Heart left ventricle (tissue), 16 donors: ENCODE measurements around the gene HGS. TPM values are rescaled to one million over a fixed set of nuclear protein-coding genes. Genes with fewer than 3 reads are reported as not detected.
A peak's percentile ranks its signal among the peaks of the same experiment; 100 is the strongest.

ENCODE experiments used
- ATAC-seq, 4 donors: fragments of 200-7000 bp; cut with Tn5 transposase; one replicate each; pipeline ENCODE4 v1.9.1; 2020 to 2022; ENCODE audit warnings: moderate library complexity in 4 of 4, mild to moderate bottlenecking in 3 of 4, moderate number of reproducible peaks in 1 of 4
- DNase-seq, 5 donors: peaks; one replicate each; pipeline ENCODE4 v3.0.0-alpha.2; 2020
- H3K27ac ChIP-seq, 12 donors: fragments of 200-600 bp; sonication (generic) in 4 of 12; one replicate each; pipeline versions ENCODE4 v1.5.0 to v1.8.0; 2016 to 2022; ENCODE audit warnings: mild to moderate bottlenecking in 2 of 12
- H3K27me3 ChIP-seq, 9 donors: fragments of 200-600 bp; sonication (generic) in 2 of 9; one replicate each; pipeline versions ENCODE4 v1.5.1 to v1.8.0; 2016 to 2022; ENCODE audit warnings: mild to moderate bottlenecking in 3 of 9
- H3K36me3 ChIP-seq, 9 donors: fragments of 200-600 bp; sonication (generic) in 2 of 9; one replicate each; pipeline versions ENCODE4 v1.5.0 to v1.8.0; 2018 to 2022; ENCODE audit warnings: mild to moderate bottlenecking in 2 of 9
- H3K4me1 ChIP-seq, 12 donors: fragments of 200-600 bp; sonication (generic) in 4 of 12; one replicate each; pipeline versions ENCODE4 v1.5.0 to v1.8.0; 2016 to 2022; ENCODE audit warnings: mild to moderate bottlenecking in 3 of 12
- H3K4me3 ChIP-seq, 12 donors: fragments of 200-600 bp; sonication (generic) in 4 of 12; one replicate each; pipeline versions ENCODE4 v1.5.0 to v1.8.0; 2017 to 2022; ENCODE audit warnings: mild to moderate bottlenecking in 9 of 12, moderate library complexity in 4 of 12
- H3K9me3 ChIP-seq, 12 donors: fragments of 200-600 bp; sonication (generic) in 4 of 12; one replicate each; pipeline versions ENCODE4 v1.5.0 to v1.8.0; 2016 to 2022; ENCODE audit warnings: mild to moderate bottlenecking in 1 of 12
- CTCF ChIP-seq, 12 donors: fragments of 200-600 bp; sonication (generic) in 4 of 12; IDR thresholded peaks; one replicate each; pipeline versions ENCODE4 v1.5.0 to v1.8.0; 2018 to 2022; ENCODE audit warnings: antibody characterized with exemption in 12 of 12, mild to moderate bottlenecking in 5 of 12
- POLR2A ChIP-seq, 2 donors: fragments of 450-650 bp; IDR thresholded peaks; one replicate each; pipeline ENCODE4 v1.6.1; 2017; ENCODE audit warnings: antibody characterized with exemption in 2 of 2, mild to moderate bottlenecking in 2 of 2, moderate library complexity in 2 of 2
- WGBS, 4 donors: extraction: QIAGEN DNeasy Blood & Tissue Kit in 2 of 4; methylation state at CpG; one replicate each; pipeline versions ENCODE4 v1.1.5 to v1.1.7; 2013 to 2018; 5-methylcytosine and 5-hydroxymethylcytosine counted together
- intact Hi-C, 10 donors: fragments of 100-400 bp; cut with DNase I; formaldehyde crosslinking; loops; one replicate each; pipeline versions ENCODE4 v1.11.1 to v1.14.2; 2022
- polyA plus RNA-seq, 2 donors: library from polyadenylated mRNA; stranded (reverse); fragments of 200-250 nt; gene quantifications; one replicate each; pipeline ENCODE4 v1.2.3, GENCODE V29; 2013
- total RNA-seq, 9 donors: library from RNA; depleted of rRNA in 2 of 9; stranded (reverse); fragments of >200 nt in 2 of 9; fragmentation: NEBNext Ultra II Directional in 3 of 9; extraction: Animal tissue kit (Norgen Biotek cat#: 25700) in 3 of 9; gene quantifications; one replicate each; pipeline versions ENCODE4 v1.1.0 to v1.2.4, GENCODE V29; 2016 to 2023
- donor health status: ischemic (EF 13 %, LVEDD 7.1; RV severe dilation, severe dysfunction).
- donor health status: healthy with polysubstance abuse.
- donor health status: DM: no; HTN: yes; CAD: no.
- donor health status: DM: no; HTN: no; CAD: no.
- donor health status: ischemic (EF 25% LVEDD 6.9; RV normal size, moderate dysfunction).
- donor health status: ischemic (EF 25% LVEDD 5.7; RV mildly dilated, moderate dysfunction).
- donor health status: healthy.
- donor health status: DM: yes; HTN: yes; CAD: no.
- donor health status: ischemic (EF 35%, LVEDD 5.7; RV mildly dilated, moderate dysfunction).
- donor health status: nonischemic (EF 11% LVEDD 7.7; RV severe dilation, severe dysfunction).
- donor health status: DM: yes; HTN: yes; CAD: no.
- donor health status: PGD.
- donor health status: ischemic (EF 29% LVEDD 5.4; RV normal size, mild dysfunction).
- donor health status: nonischemic (EF 23%, LVEDD 6.1; RV moderate dilation, normal function).

Gene HGS
- total and polyA plus RNA-seq, 11 donors = 37.4 to 90.8 (median 44.7) TPM

GRCh38 chr17:81681672-81682071 lies 2.1 kb upstream of the HGS start:
- peaks cover 0 to 33% (median 13%) of the 10 kb centered on the region in 9 donors for H3K36me3 ChIP-seq
- TF ChIP-seq POLR2A (IDR thresholded peaks at IDR 0.05) (no peak), CTCF (IDR thresholded peaks at IDR 0.05) (no peak)
- H3K4me1 ChIP-seq = peaks cover 5 to 45% (median 26%) of the 10 kb centered on the region in 12 donors
- WGBS, 4 donors = 60 to 72% (median 67%) methylated on average over 17 of the region's 17 CpGs
- ATAC-seq (no peak), DNase-seq (peak in 1 of 5 donors; percentile 48)
- intact Hi-C loops = loop anchor here in 1 of 10 donors (2.0 kb wide), 1 partner anchor 15 kb away; the partner anchor contains the start of genes CCDC137 and OXLD1
- H3K27ac ChIP-seq = no peak overlapping the region
- H3K4me3 ChIP-seq = no peak overlapping the region
- H3K27me3 ChIP-seq = no peaks in the 10 kb centered on the region
- H3K9me3 ChIP-seq = no peaks in the 10 kb centered on the region

- 34 to 40% (median 39%) methylated on average over 17 to 19 of the region's 19 CpGs for WGBS, 4 donors
- Histone ChIP-seq H3K9me3 (no peaks in the 10 kb centered on the region), H3K27me3 (no peaks in the 10 kb centered on the region), H3K4me1 (peaks cover 5 to 45% (median 26%) of the 10 kb centered on the region in 12 donors), H3K36me3 (peaks cover 0 to 43% (median 21%) of the 10 kb centered on the region in 9 donors), H3K27ac (peak overlapping the region in 9 of 12 donors; percentile 80 to 91 (median 85)), H3K4me3 (peak overlapping the region; percentile 85 to 100 (median 92))
- DNase-seq (no peak), ATAC-seq (no peak)
- intact Hi-C loops = loop anchor here in 1 of 10 donors (2.0 kb wide), 1 partner anchor 16 kb away; the partner anchor contains the start of genes CCDC137 and OXLD1
- TF ChIP-seq CTCF (IDR thresholded peaks at IDR 0.05) (no peak), POLR2A (IDR thresholded peaks at IDR 0.05) (no peak)
Observed at GRCh38 chr17:81682565-81683207, 1.1 kb upstream of the HGS start.

GRCh38 chr17:81683208-81683583 lies 615 bp upstream of the HGS start:
- H3K9me3 ChIP-seq = no peaks in the 10 kb centered on the region
- 0 to 1% (median 0%) methylated on average over 9 to 37 of the region's 37 CpGs for WGBS, 4 donors
- ATAC-seq (peak in 2 of 4 donors; percentile 4 to 13), DNase-seq (no peak)
- intact Hi-C loops = loop anchor here in 1 of 10 donors (2.0 kb wide), 1 partner anchor 16 kb away; the partner anchor contains the start of genes CCDC137 and OXLD1
- H3K27me3 ChIP-seq = no peaks in the 10 kb centered on the region
- peak overlapping the region; percentile 85 to 100 (median 92) for H3K4me3 ChIP-seq
- H3K4me1 ChIP-seq = peaks cover 5 to 45% (median 26%) of the 10 kb centered on the region in 12 donors
- no peak for TF ChIP-seq CTCF (IDR thresholded peaks at IDR 0.05)
- TF ChIP-seq POLR2A (IDR thresholded peaks at IDR 0.05) = no peak
- peak overlapping the region; percentile 34 to 91 (median 84) for H3K27ac ChIP-seq
- H3K36me3 ChIP-seq = peaks cover 0 to 48% (median 26%) of the 10 kb centered on the region in 9 donors

- ATAC-seq = peak in 2 of 4 donors; percentile 1 to 39
- 1 to 7% (median 5%) methylated on average over 14 to 16 of the region's 16 CpGs for WGBS, 4 donors
- H3K27ac ChIP-seq = peak overlapping the region; percentile 35 to 91 (median 84)
Observed at GRCh38 chr17:81684442-81684911, 666 bp downstream of the HGS start.

More at GRCh38 chr17:81684442-81684911, 666 bp downstream of the HGS start:
- Histone ChIP-seq H3K9me3 (no peaks in the 10 kb centered on the region), H3K4me1 (peaks cover 5 to 45% (median 26%) of the 10 kb centered on the region in 12 donors), H3K36me3 (peaks cover 0 to 61% (median 39%) of the 10 kb centered on the region in 9 donors), H3K27me3 (no peaks in the 10 kb centered on the region), H3K4me3 (peak overlapping the region; percentile 85 to 100 (median 92))
- TF ChIP-seq POLR2A (IDR thresholded peaks at IDR 0.05) (no peak), CTCF (IDR thresholded peaks at IDR 0.05) (no peak)
- intact Hi-C loops = no loop called here
- DNase-seq = peak in 1 of 5 donors; percentile 57
